SHP77 (cell line): Measurements from ENCODE around the gene HYOU1.
"Not testable (repeated sequence)": the region's sequence is repeated elsewhere in the genome, so short reads cannot be mapped to it uniquely, and the experiment has no call there.

Experiments used
- DNase-seq, 2 experiments: peaks; one replicate each; lab custom pipeline; 2025; lab: John Stamatoyannopoulos, UW

Gene HYOU1

DNA sequence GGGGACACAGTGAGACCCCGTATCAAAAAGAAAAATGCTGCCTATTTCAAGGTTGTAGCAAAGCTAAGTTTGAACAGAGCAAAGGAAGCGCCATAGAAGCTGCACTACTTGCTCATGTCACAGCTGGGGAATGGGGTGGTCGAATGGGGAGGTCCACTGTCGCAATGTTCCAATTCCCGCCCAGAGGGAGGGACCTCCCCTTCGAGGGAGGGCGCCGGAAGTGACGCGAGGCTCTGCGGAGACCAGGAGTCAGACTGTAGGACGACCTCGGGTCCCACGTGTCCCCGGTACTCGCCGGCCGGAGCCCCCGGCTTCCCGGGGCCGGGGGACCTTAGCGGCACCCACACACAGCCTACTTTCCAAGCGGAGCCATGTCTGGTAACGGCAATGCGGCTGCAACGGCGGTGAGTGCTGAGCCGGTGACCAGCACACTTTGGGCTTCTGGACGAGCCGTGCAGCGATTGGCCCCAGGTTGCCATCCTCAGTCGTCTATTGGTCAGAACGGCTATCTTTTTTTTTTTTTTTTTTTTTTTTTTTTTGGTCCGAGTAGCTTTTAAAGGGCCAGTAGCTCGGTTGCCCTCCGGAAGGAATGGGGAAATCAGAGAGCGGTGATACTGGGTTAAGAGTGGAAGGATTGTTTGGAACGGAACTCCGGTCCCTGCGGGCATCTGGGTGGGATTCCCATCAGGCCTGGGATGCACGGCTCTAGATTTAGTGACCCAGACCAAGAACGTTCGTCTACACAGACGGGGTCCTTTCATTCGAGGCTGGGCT lies 27.8 kb upstream of the HYOU1 start, which contains the start of gene HMBS:
HMBS (plus strand) TSS at position 219 of the 774 bp plus-strand sequence; CDS start at position 372, 153 bp downstream.
- DNase-seq: peak; percentile 89 to 93

DNA sequence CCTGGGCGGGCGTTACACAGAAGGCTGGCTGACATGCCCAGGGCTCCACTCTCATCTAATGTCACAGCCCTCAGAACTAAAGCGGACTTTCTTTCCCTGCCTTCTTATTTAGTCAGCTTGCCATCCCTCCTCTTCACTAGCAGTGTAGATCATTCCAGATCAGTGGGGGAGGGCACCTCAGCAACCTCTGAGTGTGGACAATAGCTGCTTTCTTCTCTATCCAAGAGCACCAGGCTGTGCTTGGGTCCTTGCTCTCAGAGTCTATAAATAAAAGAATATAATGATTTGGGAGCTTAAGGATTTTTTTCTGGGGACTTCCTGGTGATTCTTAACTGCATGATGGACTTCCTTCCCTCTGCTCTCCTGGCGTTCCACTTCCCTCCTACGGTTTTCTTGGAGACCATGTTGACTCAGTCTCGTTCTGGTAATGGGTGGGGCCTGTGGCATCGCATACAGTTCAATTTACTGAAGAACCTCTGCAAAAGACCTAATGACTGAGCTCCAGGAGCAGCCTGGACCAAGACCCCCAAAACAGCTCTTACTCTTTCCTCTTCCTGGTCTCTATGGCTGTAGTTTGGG lies 24.8 kb upstream of the HYOU1 start:
- DNase-seq: no peak

DNA sequence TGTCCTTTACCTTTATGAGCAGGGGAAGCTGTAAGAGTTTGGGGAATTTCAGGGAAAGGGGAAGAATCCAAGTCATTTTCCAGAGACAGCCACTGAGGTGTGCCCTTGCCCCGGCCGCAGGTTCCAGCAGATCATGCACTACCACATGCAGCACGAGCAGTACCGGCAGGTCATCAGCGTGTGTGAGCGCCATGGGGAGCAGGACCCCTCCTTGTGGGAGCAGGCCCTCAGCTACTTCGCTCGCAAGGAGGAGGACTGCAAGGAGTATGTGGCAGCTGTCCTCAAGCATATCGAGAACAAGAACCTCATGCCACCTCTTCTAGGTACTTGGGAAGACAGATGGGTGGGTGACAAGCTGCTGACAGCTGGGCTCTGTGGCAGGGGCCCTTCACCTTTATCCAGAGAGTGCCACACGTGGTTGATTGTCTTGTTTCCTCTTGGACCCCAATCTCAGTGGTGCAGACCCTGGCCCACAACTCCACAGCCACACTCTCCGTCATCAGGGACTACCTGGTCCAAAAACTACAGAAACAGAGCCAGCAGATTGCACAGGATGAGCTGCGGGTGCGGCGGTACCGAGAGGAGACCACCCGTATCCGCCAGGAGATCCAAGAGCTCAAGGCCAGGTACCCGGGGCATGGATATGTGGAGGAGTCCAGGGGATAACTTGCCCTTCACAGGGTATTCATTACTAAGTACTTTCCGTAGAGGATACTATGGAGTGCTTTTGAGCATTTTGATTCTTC lies 21.8 kb upstream of the HYOU1 start:
- DNase-seq: no peak

DNA sequence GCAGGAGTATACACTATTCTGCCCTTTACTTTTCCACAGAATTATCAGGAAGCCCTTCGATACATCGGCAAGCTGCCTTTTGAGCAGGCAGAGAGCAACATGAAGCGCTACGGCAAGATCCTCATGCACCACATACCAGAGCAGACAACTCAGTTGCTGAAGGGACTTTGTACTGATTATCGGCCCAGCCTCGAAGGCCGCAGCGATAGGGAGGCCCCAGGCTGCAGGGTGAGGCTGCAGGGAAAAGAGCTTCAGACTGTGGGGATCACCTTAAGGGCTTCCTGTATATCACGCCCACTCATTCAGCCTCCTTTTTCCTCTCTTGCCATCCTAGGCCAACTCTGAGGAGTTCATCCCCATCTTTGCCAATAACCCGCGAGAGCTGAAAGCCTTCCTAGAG lies 20.8 kb upstream of the HYOU1 start:
- no peak for DNase-seq

DNA sequence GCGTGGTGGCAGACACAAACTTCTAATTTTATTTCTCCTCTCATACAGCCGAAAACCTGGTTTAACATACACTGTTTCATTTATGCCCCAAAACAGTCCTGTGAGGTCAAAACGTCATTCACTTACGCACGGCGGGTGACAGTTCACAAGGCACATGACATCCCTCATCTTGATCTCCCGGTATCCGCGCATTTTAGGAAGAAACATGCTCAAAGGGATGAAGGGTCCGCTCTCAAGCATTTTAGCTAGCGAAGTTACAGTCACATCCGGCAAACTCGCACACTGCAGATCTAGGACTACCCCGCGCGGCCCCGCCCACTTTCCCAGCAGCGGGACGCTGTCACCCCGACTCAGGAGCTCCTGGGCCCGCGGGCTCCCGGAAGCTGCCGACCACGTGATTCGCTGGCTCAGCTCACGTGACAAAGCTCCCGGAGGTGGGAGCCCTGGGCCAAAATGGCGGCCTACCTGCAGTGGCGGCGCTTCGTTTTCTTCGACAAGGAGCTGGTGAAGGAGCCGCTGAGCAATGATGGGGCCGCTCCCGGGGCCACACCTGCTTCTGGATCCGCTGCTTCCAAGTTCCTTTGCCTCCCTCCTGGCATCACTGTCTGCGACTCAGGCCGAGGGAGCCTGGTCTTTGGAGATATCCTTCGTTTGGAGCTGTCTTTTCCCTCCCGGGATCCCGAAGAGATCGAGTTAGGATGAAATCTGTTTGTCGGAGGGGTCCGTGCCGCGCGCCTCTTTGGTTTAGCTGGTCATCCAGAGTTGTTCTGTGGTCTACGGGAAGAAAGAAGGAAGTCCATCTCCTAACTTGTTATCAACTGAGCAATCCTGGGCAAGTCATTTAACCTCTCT lies 10.6 kb upstream of the HYOU1 start, which contains the start of gene VPS11:
VPS11 (plus strand) TSS at position 448 of the 852 bp plus-strand sequence; CDS start at position 454, 6 bp downstream.
- peak; percentile 95 to 97 for DNase-seq

DNA sequence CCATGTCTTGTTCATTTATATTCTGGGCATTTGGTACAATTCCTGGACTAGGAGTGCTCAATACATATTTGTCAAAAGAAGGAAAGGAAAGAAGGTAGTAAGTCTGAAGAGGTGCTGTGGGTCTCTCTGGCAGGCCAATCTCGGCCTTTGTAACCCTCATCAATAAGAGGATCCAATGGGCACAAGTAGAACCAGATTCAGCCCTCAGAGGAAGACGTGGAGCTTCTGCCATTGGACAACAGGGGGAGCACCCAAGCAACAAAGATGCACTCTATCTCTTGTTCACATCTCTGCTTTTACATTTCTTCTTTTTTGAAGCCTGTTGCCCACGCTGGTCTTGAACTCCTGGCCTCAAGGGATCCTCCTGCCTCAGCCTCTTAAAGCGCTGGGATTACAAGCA lies 8.4 kb upstream of the HYOU1 start:
- peak; percentile 13 to 18 for DNase-seq

DNA sequence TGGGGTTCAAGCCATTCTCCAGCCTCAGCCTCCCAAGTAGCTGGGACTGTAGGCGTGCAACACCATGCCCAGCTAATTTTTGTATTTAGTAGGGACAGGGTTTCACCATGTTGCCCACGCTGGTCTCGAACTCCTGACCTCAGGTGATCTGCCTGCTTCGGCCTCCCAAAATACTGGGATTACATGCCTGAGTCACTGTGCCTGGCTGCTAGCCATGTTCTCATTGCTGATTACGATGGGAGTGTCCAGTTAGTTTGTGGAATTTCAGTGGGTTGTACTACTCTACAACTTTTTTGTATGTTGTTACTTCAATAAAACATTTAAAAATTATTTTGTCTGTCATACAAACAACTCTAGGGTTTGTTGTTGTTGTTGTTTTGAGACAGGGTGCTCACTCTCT lies 5.8 kb upstream of the HYOU1 start:
- no peak for DNase-seq

DNA sequence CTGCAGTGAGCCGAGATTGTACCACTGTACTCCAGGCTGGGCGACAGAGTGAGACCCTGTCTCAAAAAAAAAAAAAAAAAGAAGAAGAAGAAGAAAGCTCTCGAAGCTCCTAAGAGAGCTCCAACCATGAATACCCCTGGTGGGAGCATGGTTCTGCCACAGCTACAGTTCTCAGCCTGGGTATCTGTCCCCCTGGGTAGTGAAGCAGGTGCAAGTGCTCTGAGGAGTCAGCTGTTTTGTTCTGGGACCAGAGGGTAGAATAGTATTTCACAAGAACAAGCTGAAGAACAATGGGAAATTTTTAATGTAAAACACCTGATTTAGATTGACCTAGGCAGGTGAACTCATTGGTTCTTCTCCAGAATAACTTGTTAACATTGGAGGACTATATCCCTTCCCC lies 4.3 kb upstream of the HYOU1 start:
- no peak for DNase-seq

DNA sequence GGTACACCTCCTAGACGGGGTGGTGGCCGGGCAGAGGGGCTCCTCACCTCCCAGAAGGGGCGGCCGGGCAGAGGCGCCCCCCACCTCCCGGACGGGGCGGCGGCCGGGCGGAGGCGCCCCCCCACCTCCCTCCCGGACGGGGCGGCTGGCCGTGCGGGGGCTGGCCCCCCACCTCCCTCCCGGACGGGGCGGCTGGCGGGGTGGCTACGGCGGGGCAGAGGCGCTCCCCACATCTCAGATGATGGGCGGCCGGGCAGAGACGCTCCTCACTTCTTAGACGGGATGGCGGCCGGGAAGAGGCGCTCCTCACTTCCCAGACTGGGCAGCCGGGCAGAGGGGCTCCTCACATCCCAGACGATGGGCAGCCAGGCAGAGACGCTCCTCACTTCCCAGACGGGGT lies 2.1 kb upstream of the HYOU1 start:
- not testable (repeated sequence) for DNase-seq

DNA sequence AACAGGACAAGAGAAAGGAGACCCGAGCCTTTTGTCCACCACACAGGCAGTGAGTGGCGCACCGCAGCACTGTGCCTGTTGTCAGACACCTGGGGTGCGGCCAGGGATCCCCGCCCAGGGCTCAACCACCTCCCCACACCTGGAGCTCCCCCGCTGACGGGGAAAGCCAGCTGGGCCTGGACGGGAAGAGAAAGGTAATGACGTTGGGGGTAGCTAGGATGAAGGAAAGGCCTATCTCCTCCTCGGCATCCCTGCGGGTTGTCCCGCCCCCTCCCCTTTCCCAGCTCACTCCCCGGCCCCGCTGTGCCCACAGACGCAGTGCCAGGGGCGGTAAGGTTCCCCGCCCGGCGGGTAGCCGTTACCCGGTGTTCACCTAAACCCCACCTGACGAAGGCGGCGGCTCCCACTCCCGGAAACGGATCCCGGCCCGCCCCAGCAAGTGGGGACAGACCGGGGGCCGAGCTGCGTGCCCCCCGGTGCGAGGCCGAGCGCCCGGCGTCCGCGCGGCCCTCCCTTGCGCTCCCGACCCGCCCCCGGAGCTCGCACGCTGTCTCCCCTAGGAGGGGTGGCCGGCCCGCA lies 495 bp downstream of the HYOU1 start:
- no peak for DNase-seq

DNA sequence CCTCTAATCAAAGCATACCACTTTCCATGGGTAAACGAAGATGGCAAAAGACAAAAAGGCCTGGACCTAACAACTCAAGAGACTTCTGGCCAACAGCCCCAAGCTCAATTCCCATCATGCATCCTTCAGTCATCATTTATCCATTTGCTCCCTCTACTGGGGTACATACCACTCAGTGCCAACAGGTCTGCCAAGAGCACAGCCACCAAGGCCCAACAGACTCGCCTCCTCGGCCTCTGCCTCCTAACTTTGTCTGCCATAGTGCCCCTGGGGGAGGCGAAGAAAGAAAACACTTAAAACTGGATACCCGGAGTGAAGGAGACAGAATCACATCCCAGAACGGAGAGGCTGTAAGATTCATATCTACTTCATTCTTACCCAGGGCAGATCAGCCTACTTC lies 1.1 kb downstream of the HYOU1 start:
- DNase-seq: peak in 1 of 2 experiments; percentile 12

DNA sequence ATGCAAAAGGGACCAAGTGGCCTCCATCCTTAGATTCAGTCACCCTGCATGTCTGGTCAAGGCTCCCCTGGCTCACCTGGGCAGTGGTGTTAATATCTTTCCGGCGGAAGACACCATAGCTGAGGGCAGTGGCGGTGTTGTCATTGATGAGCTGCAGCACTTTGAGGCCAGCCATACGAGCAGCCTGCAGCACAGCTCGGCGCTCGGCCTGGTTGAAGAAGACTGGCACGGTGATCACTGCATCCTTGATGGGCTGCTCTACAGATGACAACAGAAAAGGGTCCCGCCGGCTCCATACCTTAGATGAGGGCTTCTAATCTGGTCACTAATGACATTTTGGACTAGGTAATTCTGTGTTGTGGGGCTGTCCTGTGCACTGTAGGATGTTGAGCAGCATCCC lies 2.6 kb downstream of the HYOU1 start:
- no peak for DNase-seq

DNA sequence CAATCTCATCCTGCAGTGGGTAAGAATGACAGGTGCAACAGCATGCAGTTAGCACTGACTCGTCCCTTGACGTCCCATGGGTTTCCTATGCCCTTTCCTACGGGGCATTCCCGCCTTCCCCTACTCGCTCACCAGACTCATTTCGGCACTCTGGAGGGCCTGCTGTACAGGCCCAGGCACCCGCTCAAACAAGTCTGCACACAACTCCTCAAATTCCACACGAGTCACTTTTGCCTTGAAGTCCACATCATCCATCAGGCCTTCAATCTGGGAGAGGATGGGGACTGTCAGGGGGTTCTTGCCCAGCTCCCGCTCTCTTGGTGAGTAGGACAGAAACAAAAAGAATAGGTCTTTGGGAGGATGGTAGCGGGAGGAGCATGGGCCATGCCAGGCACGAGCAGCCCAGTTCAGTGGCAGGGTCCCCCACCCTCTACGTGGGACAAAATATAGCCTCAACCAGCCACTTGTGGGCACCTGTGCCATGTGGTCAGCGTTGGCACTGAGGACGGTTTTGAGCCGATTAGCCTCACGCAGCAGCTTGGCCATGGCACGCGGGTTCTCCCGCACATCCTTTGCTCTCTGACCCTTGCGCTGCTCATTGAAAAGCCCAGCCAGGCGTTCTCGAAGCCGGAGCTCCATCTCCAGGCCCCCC lies 4.7 kb downstream of the HYOU1 start:
- no peak for DNase-seq

DNA sequence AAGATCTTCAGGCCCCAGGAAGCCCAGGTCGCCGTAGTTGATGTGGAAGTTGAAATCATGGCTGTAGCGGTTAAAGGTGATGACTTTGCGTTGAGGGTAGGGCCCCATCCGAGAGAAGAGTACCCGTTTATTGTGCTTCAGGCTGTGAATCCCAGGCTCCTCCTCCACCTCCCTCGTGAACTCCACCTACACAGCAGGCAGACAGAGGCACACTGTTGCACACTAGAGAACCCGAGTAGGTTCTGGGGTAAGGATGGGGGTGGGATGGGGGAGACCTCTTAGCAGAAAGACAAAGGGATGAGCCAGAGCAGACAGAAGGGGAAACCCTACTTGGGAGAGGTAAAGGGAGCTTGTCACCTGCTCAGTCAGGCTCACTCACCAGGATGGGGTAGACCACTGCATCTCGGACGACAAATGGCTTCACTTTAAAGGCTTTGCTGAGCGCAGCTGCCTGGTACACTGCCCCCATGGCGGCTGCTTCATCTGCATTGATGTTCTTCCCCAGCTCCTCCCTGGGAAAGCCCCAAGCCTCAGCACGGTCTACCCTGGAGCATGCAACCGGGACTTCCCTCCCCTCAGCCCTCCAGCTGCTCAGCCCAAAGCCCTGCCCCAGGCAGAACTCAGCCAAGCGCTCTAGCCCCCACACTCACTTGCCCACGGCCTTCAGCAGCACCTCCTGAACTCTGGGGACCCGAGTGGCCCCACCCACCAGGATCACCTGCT lies 5.4 kb downstream of the HYOU1 start:
- no peak for DNase-seq

DNA sequence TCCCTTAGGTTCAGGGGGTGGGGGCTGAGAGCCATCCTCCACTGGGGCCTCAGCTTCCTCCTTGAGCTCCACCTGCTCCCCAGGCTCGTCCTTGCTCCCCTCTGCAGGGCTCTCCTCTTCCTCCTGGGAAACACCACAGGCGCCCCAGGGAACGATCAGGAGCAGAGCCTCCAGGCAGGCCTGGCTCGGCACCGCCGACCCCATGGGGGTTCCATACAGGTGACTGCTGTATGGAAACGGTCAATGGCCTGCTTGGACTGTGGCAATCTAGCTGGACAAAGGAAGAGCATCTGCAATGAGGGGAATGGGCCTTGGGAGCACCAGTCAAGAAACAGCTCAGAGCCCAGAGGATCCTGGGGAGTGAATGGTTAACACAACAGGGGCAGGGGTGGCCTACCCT lies 7.9 kb downstream of the HYOU1 start:
- no peak for DNase-seq

DNA sequence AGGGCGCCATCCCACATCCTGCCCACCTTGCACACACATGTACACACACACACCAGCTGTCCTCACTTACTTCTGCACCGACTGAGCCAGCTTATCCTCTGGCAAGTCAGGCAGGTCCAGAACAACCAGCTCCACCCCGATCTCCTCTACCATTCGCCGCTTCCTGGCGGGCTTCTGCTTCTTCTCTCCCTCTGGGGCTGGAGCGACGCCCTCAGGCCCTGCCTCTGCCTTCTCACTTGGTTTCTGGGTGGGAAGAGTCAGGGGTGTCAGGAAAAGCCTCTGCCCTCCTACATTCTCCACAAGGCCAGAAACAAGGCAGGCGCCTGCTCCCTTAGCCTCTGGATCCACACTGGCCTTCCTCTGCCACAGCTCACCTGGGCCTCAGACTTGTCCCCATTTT lies 8.4 kb downstream of the HYOU1 start:
- no peak for DNase-seq

DNA sequence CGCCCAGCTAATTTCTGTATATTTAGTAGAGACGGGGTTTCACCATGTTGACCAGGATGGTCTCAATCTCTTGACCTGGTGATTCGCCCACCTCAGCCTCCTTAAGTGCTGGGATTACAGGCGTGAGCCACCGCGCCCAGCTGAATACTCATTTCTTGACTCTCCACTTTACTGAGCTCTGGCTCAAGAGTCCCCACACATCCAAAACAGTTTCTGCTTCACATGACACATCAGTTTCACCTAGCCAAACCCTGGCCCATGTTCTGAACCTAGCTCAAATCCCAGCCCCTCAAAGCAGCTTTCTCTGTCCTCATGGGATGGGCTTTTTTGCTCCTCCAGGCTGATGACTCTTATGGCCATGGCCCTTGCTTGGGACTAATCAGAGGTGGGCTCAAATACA lies 9.8 kb downstream of the HYOU1 start:
- DNase-seq: no peak

DNA sequence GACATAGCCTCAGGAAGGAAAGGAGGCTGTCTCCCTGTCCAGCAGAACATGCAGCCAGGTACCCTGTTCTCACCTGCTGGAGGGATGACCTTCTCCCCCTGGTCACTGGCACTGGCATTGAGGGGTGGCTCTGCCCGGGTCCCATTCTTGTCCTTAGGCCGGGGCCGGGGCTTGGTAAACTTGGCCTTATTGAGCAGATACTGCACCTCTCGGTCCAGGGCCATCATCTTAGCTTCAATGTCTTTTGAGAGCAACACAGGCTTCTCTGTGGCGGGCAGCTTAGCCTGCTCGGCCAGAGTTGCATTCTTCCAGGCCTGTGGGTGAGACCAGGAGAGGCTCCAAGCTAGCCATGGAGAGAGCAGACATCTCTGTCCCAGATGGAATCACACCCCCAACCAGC lies 10.5 kb downstream of the HYOU1 start:
- no peak for DNase-seq

DNA sequence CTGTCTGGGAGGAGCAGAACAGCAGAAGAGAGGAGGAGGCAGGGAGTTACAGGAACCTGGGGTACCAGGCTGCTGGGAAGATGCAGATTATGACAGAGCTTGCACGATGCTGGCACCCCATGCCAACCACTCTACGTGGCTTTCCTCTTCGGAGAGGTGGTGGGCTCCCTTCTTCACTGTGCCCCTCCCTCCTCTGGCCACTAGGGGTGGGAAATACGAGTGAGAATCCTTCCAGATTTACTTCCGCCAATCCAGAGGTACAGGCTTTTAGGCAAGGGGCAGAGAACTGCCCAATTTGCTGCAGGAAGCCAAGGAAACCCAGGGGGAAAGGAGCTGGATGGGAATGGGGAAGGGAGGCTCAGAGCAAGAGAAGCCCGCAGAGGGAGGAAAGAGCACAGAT lies 12.3 kb downstream of the HYOU1 start:
- DNase-seq: no peak

DNA sequence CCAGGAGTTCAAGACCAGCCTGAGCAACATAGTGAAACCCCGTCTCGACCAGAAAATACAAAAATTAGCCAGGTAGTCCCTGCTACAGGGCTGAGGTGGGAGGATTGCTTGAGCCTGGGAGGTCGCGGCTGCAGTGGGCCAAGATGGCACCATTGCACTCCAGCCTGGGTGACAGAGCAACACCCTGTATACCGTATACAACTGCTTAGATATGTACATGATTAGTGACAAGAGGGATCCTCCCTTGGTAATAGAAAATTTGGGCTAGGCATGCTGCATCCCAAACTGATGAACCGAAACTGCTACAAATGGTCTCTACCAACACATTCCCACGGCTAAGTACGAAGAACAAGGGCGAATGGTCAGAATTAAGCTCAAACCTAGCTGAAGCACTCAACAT lies 14.1 kb downstream of the HYOU1 start:
- DNase-seq: no peak
